Activated B cell treated with CpG ODN at 0.5 μM for 24 hours (primary cell): ENCODE measurements around the gene TAS1R3. TPM values are rescaled to one million over a fixed set of nuclear protein-coding genes. Genes with fewer than 3 reads are reported as not detected.

Experiments used
- ATAC-seq: fragments of 200-7000 bp; cut with Tn5 transposase; one replicate; pipeline ENCODE4 v1.10.0; 2021; ENCODE audit warnings: low read depth, mild to moderate bottlenecking, moderate library complexity
- CTCF ChIA-PET: fragments of 350-600 bp; sonication (Branson Sonifier 250); formaldehyde crosslinking; loops from one replicate; lab custom pipeline; 2021; ENCODE audit warnings: antibody characterized with exemption; lab: Charles Lee
- POLR2A ChIA-PET: fragments of 350-600 bp; sonication (Branson Sonifier 250); formaldehyde crosslinking; loops from one replicate; lab custom pipeline; 2021; ENCODE audit warnings: antibody characterized with exemption; lab: Charles Lee
- DNase-seq: peaks from one replicate; pipeline ENCODE4 v3.0.0; 2022
- H3K27ac Mint-ChIP-seq: one replicate; pipeline ENCODE4 v1.8.0; 2020; ENCODE audit warnings: mixed read lengths
- H3K27me3 Mint-ChIP-seq: one replicate; pipeline ENCODE4 v1.8.0; 2021; ENCODE audit warnings: mixed read lengths
- H3K36me3 Mint-ChIP-seq: one replicate; pipeline ENCODE4 v1.8.0; 2021; ENCODE audit warnings: low read depth, mixed read lengths
- H3K4me1 Mint-ChIP-seq: one replicate; pipeline ENCODE4 v1.8.0; 2021; ENCODE audit warnings: mixed read lengths
- H3K4me3 Mint-ChIP-seq: one replicate; pipeline ENCODE4 v1.8.0; 2020; ENCODE audit warnings: mild to moderate bottlenecking, mixed read lengths
- H3K9me3 Mint-ChIP-seq: one replicate; pipeline ENCODE4 v1.8.0; 2020; ENCODE audit warnings: mixed read lengths
- intact Hi-C: fragments of 100-400 bp; cut with micrococcal nuclease; formaldehyde crosslinking; loops from one replicate; pipeline ENCODE4 v1.15.1; 2024
- total RNA-seq: library from RNA; stranded (reverse); gene quantifications from 2 replicates; pipeline ENCODE4 v1.2.3, GENCODE V29; 2022
- TF ChIP-seq, protein P1 (sequence below): fragments of 200-600 bp; IDR thresholded peaks from one replicate; pipeline ENCODE4 v1.8.0; 2022; ENCODE audit warnings: antibody characterized with exemption, mild to moderate bottlenecking

The TAS1R3 gene
- total RNA-seq, 1 donor from 2014 or later: 2.5 TPM

GRCh38 chr1:1310109-1310385 lies 21.0 kb upstream of the TAS1R3 start:
- no peaks in the 10 kb centered on the region for H3K27me3 Mint-ChIP-seq
- DNase-seq (no peak), ATAC-seq (no peak)
- CTCF ChIA-PET: interaction anchor here (1.2 kb wide), 1 partner anchor 18 kb away, joined by 3 read pairs; no protein-coding TSS in a partner anchor
- intact Hi-C loops: no loop called here
- TF ChIP-seq, protein P1, sequence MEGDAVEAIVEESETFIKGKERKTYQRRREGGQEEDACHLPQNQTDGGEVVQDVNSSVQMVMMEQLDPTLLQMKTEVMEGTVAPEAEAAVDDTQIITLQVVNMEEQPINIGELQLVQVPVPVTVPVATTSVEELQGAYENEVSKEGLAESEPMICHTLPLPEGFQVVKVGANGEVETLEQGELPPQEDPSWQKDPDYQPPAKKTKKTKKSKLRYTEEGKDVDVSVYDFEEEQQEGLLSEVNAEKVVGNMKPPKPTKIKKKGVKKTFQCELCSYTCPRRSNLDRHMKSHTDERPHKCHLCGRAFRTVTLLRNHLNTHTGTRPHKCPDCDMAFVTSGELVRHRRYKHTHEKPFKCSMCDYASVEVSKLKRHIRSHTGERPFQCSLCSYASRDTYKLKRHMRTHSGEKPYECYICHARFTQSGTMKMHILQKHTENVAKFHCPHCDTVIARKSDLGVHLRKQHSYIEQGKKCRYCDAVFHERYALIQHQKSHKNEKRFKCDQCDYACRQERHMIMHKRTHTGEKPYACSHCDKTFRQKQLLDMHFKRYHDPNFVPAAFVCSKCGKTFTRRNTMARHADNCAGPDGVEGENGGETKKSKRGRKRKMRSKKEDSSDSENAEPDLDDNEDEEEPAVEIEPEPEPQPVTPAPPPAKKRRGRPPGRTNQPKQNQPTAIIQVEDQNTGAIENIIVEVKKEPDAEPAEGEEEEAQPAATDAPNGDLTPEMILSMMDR: no peak
- H3K4me3 Mint-ChIP-seq: peak overlapping the region; percentile 41
- peaks cover 29% of the 10 kb centered on the region for H3K4me1 Mint-ChIP-seq
- no peak overlapping the region for H3K27ac Mint-ChIP-seq
- POLR2A ChIA-PET: no interaction called here
- peaks cover 27% of the 10 kb centered on the region for H3K36me3 Mint-ChIP-seq
- H3K9me3 Mint-ChIP-seq: no peaks in the 10 kb centered on the region

- no peak overlapping the region for H3K27ac Mint-ChIP-seq
- intact Hi-C loops: no loop called here
- peaks cover 27% of the 10 kb centered on the region for H3K36me3 Mint-ChIP-seq
- H3K4me1 Mint-ChIP-seq: peaks cover 24% of the 10 kb centered on the region
- DNase-seq (no peak), ATAC-seq (no peak)
- H3K27me3 Mint-ChIP-seq: no peaks in the 10 kb centered on the region
- ChIA-PET CTCF (interaction anchor here (1.2 kb wide), 1 partner anchor 19 kb away, joined by 3 read pairs; no protein-coding TSS in a partner anchor), POLR2A (no interaction called here)
- TF ChIP-seq, protein P1: no peak
- H3K9me3 Mint-ChIP-seq: no peaks in the 10 kb centered on the region
- peak overlapping the region; percentile 38 for H3K4me3 Mint-ChIP-seq
These were observed 20.5 kb upstream of the TAS1R3 start for GRCh38 chr1:1310476-1311053.

- TF ChIP-seq, protein P1: no peak
- Mint-ChIP-seq H3K27ac (no peak overlapping the region), H3K36me3 (peaks cover 34% of the 10 kb centered on the region), H3K4me3 (no peak overlapping the region), H3K4me1 (peaks cover 16% of the 10 kb centered on the region), H3K9me3 (no peaks in the 10 kb centered on the region), H3K27me3 (no peaks in the 10 kb centered on the region)
- DNase-seq (no peak), ATAC-seq (no peak)
- CTCF ChIA-PET: no interaction called here
- POLR2A ChIA-PET: no interaction called here
- intact Hi-C loops: no loop called here
These were observed 19.7 kb upstream of the TAS1R3 start for GRCh38 chr1:1311107-1312104.

GRCh38 chr1:1312450-1313314 lies 18.4 kb upstream of the TAS1R3 start:
- Mint-ChIP-seq H3K27ac (no peak overlapping the region), H3K27me3 (no peaks in the 10 kb centered on the region), H3K4me1 (peaks cover 7% of the 10 kb centered on the region), H3K36me3 (peaks cover 39% of the 10 kb centered on the region), H3K4me3 (no peak overlapping the region), H3K9me3 (no peaks in the 10 kb centered on the region)
- DNase-seq: no peak
- CTCF ChIA-PET: no interaction called here
- intact Hi-C loops: no loop called here
- POLR2A ChIA-PET: interaction anchor here (0.9 kb wide), 1 partner anchor 63 kb away, joined by 4 read pairs; no protein-coding TSS in a partner anchor
- ATAC-seq: no peak
- TF ChIP-seq, protein P1: no peak
